Activated T-cell treated with anti-CD3 and anti-CD28 coated beads for 48 hours (primary cell): ENCODE measurements around the gene ZNG1F.
"Not testable (repeated sequence)": the region's sequence is repeated elsewhere in the genome, so short reads cannot be mapped to it uniquely, and the experiment has no call there.

Experiments used
- DNase-seq: peaks from one replicate; pipeline ENCODE4 v3.0.0-alpha.2; 2020; ENCODE audit warnings: low read depth

Gene ZNG1F

GRCh38 chr9:41086215-41086614, 102.9 kb downstream of the ZNG1F start:
- DNase-seq, result not testable (repeated sequence)

- not testable (repeated sequence) for DNase-seq
Observed at GRCh38 chr9:41082358-41082757, 106.8 kb downstream of the ZNG1F start.
